Panc1 (cell line): ENCODE results near the gene MAP3K14. TPM values are rescaled to one million over a fixed set of nuclear protein-coding genes. Genes with fewer than 3 reads are reported as not detected.

Source experiments
- ATAC-seq: fragments of 200-7000 bp; cut with Tn5 transposase; 2 replicates; pipeline ENCODE4 v1.9.1; 2020; ENCODE audit warnings: mild to moderate bottlenecking, moderate library complexity
- BruUV-seq: library from RNA; stranded (reverse); fragments of 400-500 nt; replicated peaks from 2 replicates; lab custom pipeline; 2021; lab: Mats Ljungman, UMichigan
- CTCF ChIA-PET: fragments of 300-600 bp; sonication (Branson Sonifier 250); formaldehyde crosslinking; loops from one replicate; lab custom pipeline; 2022; ENCODE audit warnings: antibody characterized with exemption; lab: Charles Lee
- POLR2A ChIA-PET: fragments of 300-600 bp; sonication (Branson Sonifier 250); formaldehyde crosslinking; loops from one replicate; lab custom pipeline; 2022; ENCODE audit warnings: antibody characterized with exemption; lab: Charles Lee
- DNase-seq: peaks from one replicate; pipeline ENCODE4 v3.0.0-alpha.2; 2010; ENCODE audit warnings: low read depth, low spot score
- H3K27ac ChIP-seq: 2 replicates; pipeline ENCODE4 v1.5.1; 2011; ENCODE audit warnings: mild to moderate bottlenecking, low read length, inconsistent platforms
- H3K27me3 ChIP-seq: fragments of 200-500 bp; sonication (Bioruptor generic); 2 replicates; pipeline ENCODE4 v1.6.0; 2014; ENCODE audit warnings: low read length, inconsistent platforms; ENCODE audit not compliant: control insufficient read depth, insufficient read depth
- H3K36me3 ChIP-seq: fragments of 200-500 bp; sonication (Bioruptor generic); 2 replicates; pipeline ENCODE4 v1.5.1; 2014; ENCODE audit warnings: inconsistent platforms, mild to moderate bottlenecking, low read length, moderate library complexity; ENCODE audit not compliant: control insufficient read depth, insufficient read depth
- H3K4me1 ChIP-seq: 2 replicates; pipeline ENCODE4 v1.5.1; 2011; ENCODE audit warnings: inconsistent platforms, mild to moderate bottlenecking, low read length, moderate library complexity; ENCODE audit not compliant: control insufficient read depth, insufficient read depth
- H3K4me3 ChIP-seq, 2 experiments: 2 replicates each; pipeline ENCODE4 v1.5.1; 2011 to 2012; ENCODE audit warnings: low read depth in 2 of 2, low read length in 2 of 2, mild to moderate bottlenecking in 2 of 2, inconsistent platforms in 1 of 2, moderate library complexity in 1 of 2
- H3K9me3 ChIP-seq: fragments of 200-500 bp; sonication (Bioruptor generic); 2 replicates; pipeline ENCODE4 v1.5.1; 2014; ENCODE audit warnings: low read depth, mild to moderate bottlenecking, inconsistent platforms, low read length, moderate library complexity; ENCODE audit not compliant: control insufficient read depth, insufficient read depth
- CTCF ChIP-seq: fragments of 450-650 bp; IDR thresholded peaks from 2 replicates; pipeline ENCODE4 v1.5.1; 2017; ENCODE audit warnings: mild to moderate bottlenecking
- POLR2AphosphoS5 ChIP-seq: IDR thresholded peaks from 2 replicates; pipeline ENCODE4 v1.6.1; 2012; ENCODE audit warnings: mild to moderate bottlenecking, low read depth, low read length, moderate library complexity
- REST ChIP-seq, 2 experiments: IDR thresholded peaks; 2 replicates each; pipeline ENCODE4 v1.6.1; 2011 to 2012; ENCODE audit warnings: low read depth in 2 of 2, control low read depth in 1 of 2, low read length in 1 of 2, mild to moderate bottlenecking in 1 of 2, moderate library complexity in 1 of 2; ENCODE audit not compliant: insufficient read depth in 1 of 2
- SIN3A ChIP-seq: IDR thresholded peaks from 2 replicates; pipeline ENCODE4 v1.6.1; 2012; ENCODE audit warnings: low read depth, mild to moderate bottlenecking, low read length, moderate library complexity, borderline replicate concordance; ENCODE audit not compliant: insufficient read depth
- TCF7L2 ChIP-seq: IDR thresholded peaks from 2 replicates; pipeline ENCODE4 v1.6.1; 2011; ENCODE audit warnings: mild to moderate bottlenecking, low read depth, low read length, inconsistent platforms
- in situ Hi-C: cut with HindIII; loops from 2 replicates; pipeline ENCODE4 v1.10.0; 2016; ENCODE audit warnings: low sequenced_read_pairs, low pct_unique_long_range_greater_than_20kb
- intact Hi-C: fragments of 100-400 bp; cut with micrococcal nuclease; formaldehyde crosslinking; loops from one replicate; pipeline ENCODE4 v1.10.0; 2022; ENCODE audit not compliant: unreplicated experiment
- total RNA-seq: library from RNA; stranded (reverse); gene quantifications from one replicate; pipeline ENCODE4 v1.2.1, GENCODE V29; 2021; ENCODE audit not compliant: unreplicated experiment

The MAP3K14 gene
- total RNA-seq, 1 experiment from 2014 or later = 80.8 TPM

- Histone ChIP-seq H3K4me1 (peaks cover 2% of the 10 kb centered on the region; the same call in 1 of the 2 replicates), H3K36me3 (no peaks in the 10 kb centered on the region), H3K9me3 (no peaks in the 10 kb centered on the region), H3K27ac (no peak overlapping the region), H3K4me3 (peak overlapping the region in 1 of 2 experiments; percentile 18; a peak in 1 of 4 replicates), H3K27me3 (no peaks in the 10 kb centered on the region)
- no peak for ATAC-seq
- intact Hi-C loops (no loop called here), in situ Hi-C loops (no loop called here)
- TF ChIP-seq CTCF = no peak
- TF ChIP-seq POLR2AphosphoS5 = no peak
- no TSS peak for BruUV-seq
- CTCF ChIA-PET = no interaction called here
- DNase-seq = no peak
- POLR2A ChIA-PET = no interaction called here
Measured at GRCh38 chr17:45241328-45242028, 75.3 kb downstream of the MAP3K14 start.

- POLR2A ChIA-PET = interaction anchor here (0.5 kb wide), 1 partner anchor 131 kb away, joined by 3 read pairs; no protein-coding TSS in a partner anchor
Measured at GRCh38 chr17:45240905-45241327, 75.9 kb downstream of the MAP3K14 start.

More at GRCh38 chr17:45240905-45241327, 75.9 kb downstream of the MAP3K14 start:
- Histone ChIP-seq H3K27me3 (no peaks in the 10 kb centered on the region), H3K27ac (no peak overlapping the region), H3K4me3 (peak overlapping the region in 1 of 2 experiments; percentile 18; a peak in 1 of 4 replicates), H3K36me3 (no peaks in the 10 kb centered on the region), H3K9me3 (no peaks in the 10 kb centered on the region), H3K4me1 (no peaks in the 10 kb centered on the region)
- intact Hi-C loops = no loop called here
- BruUV-seq = no TSS peak
- in situ Hi-C loops = no loop called here
- CTCF ChIA-PET = no interaction called here
- no peak for TF ChIP-seq POLR2AphosphoS5
- TF ChIP-seq CTCF = no peak
- TF ChIP-seq REST (IDR thresholded peaks at IDR 0.05; ENCODE audit: insufficient read depth in 1 of 2, low read depth in 2 of 2, low read length in 1 of 2) = no peak
- no peak for TF ChIP-seq TCF7L2
- TF ChIP-seq SIN3A = no peak
- no peak for DNase-seq
- no peak for ATAC-seq
